Stomach (tissue), 9 donors: ENCODE measurements around the gene ZNF512. TPM values are rescaled to one million over a fixed set of nuclear protein-coding genes. Genes with fewer than 3 reads are reported as not detected.
"Not testable (repeated sequence)": the region's sequence is repeated elsewhere in the genome, so short reads cannot be mapped to it uniquely, and the experiment has no call there.

ENCODE experiments used
- DNase-seq, 2 donors: peaks; one replicate each; pipeline versions ENCODE4 v3.0.0 to v3.0.0-alpha.2; 2013 to 2019
- H3K27ac ChIP-seq, 5 donors: fragments of 200-600 bp in 4 of 5; sonication (generic) in 4 of 5; one replicate each; pipeline ENCODE4 v1.5.1; 2013 to 2019; ENCODE audit warnings: mild to moderate bottlenecking in 1 of 5, moderate library complexity in 1 of 5
- H3K27me3 ChIP-seq, 3 donors: fragments of 200-600 bp; sonication (generic); one replicate each; pipeline ENCODE4 v1.5.1; 2017 to 2019; ENCODE audit warnings: mixed run types in 1 of 3
- H3K36me3 ChIP-seq, 4 donors: fragments of 200-600 bp; sonication (generic); 1 replicate in 3 of 4; 2 replicates in 1 of 4; pipeline ENCODE4 v1.5.1; 2016 to 2019
- H3K4me1 ChIP-seq, 4 donors: fragments of 200-600 bp; sonication (generic); one replicate each; pipeline ENCODE4 v1.5.1; 2016 to 2019
- H3K4me3 ChIP-seq, 4 donors: fragments of 200-600 bp; sonication (generic) in 3 of 4; one replicate each; pipeline ENCODE4 v1.5.1; 2016 to 2019; ENCODE audit warnings: mild to moderate bottlenecking in 1 of 4
- H3K9me3 ChIP-seq, 4 donors: fragments of 200-600 bp; sonication (generic); one replicate each; pipeline ENCODE4 v1.5.1; 2016 to 2019
- EP300 ChIP-seq: sonication (generic); formaldehyde crosslinking; IDR thresholded peaks from one replicate; pipeline ENCODE4 v1.6.1; 2017; ENCODE audit warnings: antibody characterized with exemption
- POLR2A ChIP-seq, 4 donors: fragments of 450-650 bp; IDR thresholded peaks; one replicate each; pipeline ENCODE4 v1.6.1; 2016; ENCODE audit warnings: antibody characterized with exemption in 4 of 4, control low read depth in 2 of 4, mild to moderate bottlenecking in 1 of 4, moderate library complexity in 1 of 4
- POLR2AphosphoS5 ChIP-seq, 3 donors: sonication (generic); formaldehyde crosslinking; IDR thresholded peaks; one replicate each; pipeline ENCODE4 v1.6.1; 2016; ENCODE audit warnings: antibody characterized with exemption in 3 of 3
- WGBS, 5 donors: extraction: QIAGEN DNeasy Blood & Tissue Kit in 3 of 5; methylation state at CpG; one replicate each; pipeline versions ENCODE4 v1.1.5 to v1.1.7; 2013 to 2018; 5-methylcytosine and 5-hydroxymethylcytosine counted together
- intact Hi-C: fragments of 100-400 bp; cut with DNase I; formaldehyde crosslinking; loops from one replicate; pipeline ENCODE4 v1.15.1; 2023; ENCODE audit warnings: low total_unique reads
- polyA plus RNA-seq, 3 donors: library from polyadenylated mRNA; stranded (reverse); fragments of 200-250 nt; gene quantifications; one replicate each; pipeline ENCODE4 v1.2.3, GENCODE V29; 2013
- total RNA-seq, 5 donors: library from RNA; depleted of rRNA; stranded (reverse); fragments of >200 nt; gene quantifications; one replicate each; pipeline versions ENCODE4 v1.1.0 to v1.2.3, GENCODE V29; 2014 to 2016
- TF ChIP-seq, protein P1 (sequence below), 7 experiments: fragments of 450-650 bp in 4 of 7; fragments of 200-600 bp in 3 of 7; sonication (generic) in 3 of 7; IDR thresholded peaks; one replicate each; pipeline ENCODE4 v1.5.1; 2016 to 2019; ENCODE audit warnings: antibody characterized with exemption in 7 of 7, control low read depth in 2 of 7, mild to moderate bottlenecking in 1 of 7
- donor health status: healthy with polysubstance abuse.
- donor health status: Bipolar disorder and iron deficiency.
- donor health status: healthy.

Gene ZNF512
- total and polyA plus RNA-seq, 8 donors = 6.4 to 35.8 (median 10.8) TPM

DNA sequence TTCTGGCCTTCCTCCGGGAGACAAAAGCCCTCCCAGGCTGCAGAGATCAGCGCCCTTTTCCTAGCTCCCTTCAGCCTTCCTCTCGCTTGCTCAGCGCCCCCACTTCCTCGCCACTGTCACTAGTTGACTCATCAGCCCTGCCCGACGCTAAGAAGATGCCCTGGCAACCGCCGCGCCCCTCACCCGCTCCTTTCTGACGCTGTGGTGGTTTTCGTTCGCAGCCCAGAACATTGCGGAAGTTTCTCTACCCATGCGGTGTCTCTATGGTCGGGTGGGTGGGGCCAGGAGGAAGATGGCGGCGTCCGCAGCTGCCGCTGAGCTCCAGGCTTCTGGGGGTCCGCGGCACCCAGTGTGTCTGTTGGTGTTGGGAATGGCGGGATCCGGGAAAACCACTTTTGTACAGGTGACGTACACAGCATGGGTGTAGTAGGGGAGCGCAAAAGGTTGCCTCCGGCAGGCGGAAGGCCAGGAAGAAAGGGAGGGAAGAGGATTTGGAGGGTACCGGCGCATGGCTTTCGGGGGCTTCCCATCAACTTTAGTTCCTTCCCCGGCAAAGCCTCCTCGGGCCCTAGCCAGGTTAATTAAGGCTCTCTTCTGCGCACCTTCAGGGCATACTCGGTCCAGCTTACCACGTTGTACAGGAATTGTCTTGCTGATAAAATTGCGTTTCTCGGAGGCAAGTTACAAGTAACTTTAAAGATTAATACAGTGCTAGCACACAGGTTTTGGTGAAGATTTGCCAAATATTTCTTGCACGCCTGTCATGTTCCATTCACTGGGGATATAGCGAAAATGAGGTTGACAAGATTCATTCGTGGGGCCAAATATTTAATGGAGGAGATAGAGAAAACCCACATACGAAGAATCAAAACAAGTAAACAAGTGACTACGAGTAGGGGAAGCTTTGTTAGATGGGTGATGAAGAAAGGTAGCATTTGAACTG lies 46.2 kb downstream of the ZNF512 start, which contains the start of the genes CCDC121 and GPN1:
Gene CCDC121, minus strand, starts transcription at position 246 of the 943 bp plus-strand sequence. CDS start 1,213 bp downstream, outside the sequence.
Gene GPN1, plus strand, starts transcription at position 284 of the 943 bp plus-strand sequence. Its CDS starts 9 bp downstream, at position 293.
- no peak for TF ChIP-seq EP300
- TF ChIP-seq, protein P1, sequence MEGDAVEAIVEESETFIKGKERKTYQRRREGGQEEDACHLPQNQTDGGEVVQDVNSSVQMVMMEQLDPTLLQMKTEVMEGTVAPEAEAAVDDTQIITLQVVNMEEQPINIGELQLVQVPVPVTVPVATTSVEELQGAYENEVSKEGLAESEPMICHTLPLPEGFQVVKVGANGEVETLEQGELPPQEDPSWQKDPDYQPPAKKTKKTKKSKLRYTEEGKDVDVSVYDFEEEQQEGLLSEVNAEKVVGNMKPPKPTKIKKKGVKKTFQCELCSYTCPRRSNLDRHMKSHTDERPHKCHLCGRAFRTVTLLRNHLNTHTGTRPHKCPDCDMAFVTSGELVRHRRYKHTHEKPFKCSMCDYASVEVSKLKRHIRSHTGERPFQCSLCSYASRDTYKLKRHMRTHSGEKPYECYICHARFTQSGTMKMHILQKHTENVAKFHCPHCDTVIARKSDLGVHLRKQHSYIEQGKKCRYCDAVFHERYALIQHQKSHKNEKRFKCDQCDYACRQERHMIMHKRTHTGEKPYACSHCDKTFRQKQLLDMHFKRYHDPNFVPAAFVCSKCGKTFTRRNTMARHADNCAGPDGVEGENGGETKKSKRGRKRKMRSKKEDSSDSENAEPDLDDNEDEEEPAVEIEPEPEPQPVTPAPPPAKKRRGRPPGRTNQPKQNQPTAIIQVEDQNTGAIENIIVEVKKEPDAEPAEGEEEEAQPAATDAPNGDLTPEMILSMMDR (IDR thresholded peaks at IDR 0.05) = no peak
- TF ChIP-seq POLR2AphosphoS5 (IDR thresholded peaks at IDR 0.05) = peak in 2 of 3 donors; percentile 71 to 83
- Histone ChIP-seq H3K27me3 (no peaks in the 10 kb centered on the region), H3K27ac (peak within 1 kb of the TSS; percentile 44 to 84 (median 78)), H3K36me3 (peaks cover 10 to 47% (median 46%) of the 10 kb centered on the region in 4 donors), H3K4me3 (peak within 1 kb of the TSS; percentile 71 to 98 (median 84)), H3K4me1 (peaks cover 15 to 44% (median 31%) of the 10 kb centered on the region in 4 donors), H3K9me3 (no peaks in the 10 kb centered on the region)
- peak; percentile 81 to 96 for DNase-seq
- intact Hi-C loops = no loop called here
- 0 to 1% (median 0%) methylated on average over 40 to 44 of the region's 44 CpGs for WGBS, 5 donors

DNA sequence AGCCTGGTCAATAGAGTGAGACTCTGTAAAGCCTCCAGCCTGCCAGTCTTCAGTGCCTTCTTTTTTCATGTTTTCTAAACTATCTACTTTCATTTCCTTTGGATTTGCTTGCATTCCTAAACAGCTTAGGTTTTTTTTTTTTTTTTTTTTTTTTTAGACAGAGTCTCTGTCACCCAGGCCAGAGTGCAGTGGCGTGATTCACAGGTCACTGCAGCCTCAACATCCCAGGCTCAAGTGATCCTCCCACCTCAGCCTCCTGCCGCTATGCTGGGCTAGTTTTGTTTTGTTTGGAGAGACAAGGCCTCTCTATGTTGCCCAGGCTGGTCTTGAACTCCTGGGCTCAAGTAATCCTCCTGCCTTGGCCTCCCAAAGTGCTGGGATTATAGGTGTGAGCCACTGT lies 47.4 kb downstream of the ZNF512 start:
- Histone ChIP-seq H3K36me3 (peaks cover 20 to 50% (median 50%) of the 10 kb centered on the region in 4 donors), H3K4me1 (peaks cover 15 to 44% (median 31%) of the 10 kb centered on the region in 4 donors)
- H3K27me3 ChIP-seq, H3K4me3 ChIP-seq, H3K27ac ChIP-seq, intact Hi-C loops, H3K9me3 ChIP-seq, DNase-seq: not testable (repeated sequence)
- WGBS, 5 donors = 96 to 100% (median 97%) methylated on average over 2 of the region's 2 CpGs

DNA sequence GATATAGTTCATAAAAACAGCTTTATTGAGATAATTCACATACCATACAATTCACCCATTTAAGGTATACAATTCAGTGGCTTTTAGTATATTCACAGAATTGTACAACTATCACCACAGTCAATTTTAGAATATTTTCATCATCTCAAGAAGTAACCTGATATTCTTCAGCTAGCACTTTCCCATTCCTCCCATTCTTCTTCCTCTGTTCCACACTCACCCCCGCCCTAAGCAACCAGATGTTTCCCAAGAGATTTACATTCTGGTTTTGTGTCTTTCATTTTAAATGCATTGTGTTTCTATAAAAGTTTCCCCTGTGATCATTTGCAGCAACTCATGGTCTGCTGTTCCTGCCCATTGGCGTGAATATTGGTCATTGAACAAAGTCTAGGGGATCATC lies 51.4 kb downstream of the ZNF512 start:
- Histone ChIP-seq H3K36me3 (peaks cover 46 to 90% (median 90%) of the 10 kb centered on the region in 4 donors), H3K4me3 (no peak overlapping the region), H3K9me3 (no peaks in the 10 kb centered on the region), H3K4me1 (peaks cover 8 to 24% (median 19%) of the 10 kb centered on the region in 4 donors), H3K27ac (no peak overlapping the region), H3K27me3 (no peaks in the 10 kb centered on the region)
- intact Hi-C loops = no loop called here
- TF ChIP-seq POLR2A (IDR thresholded peaks at IDR 0.05) = no peak
- TF ChIP-seq, protein P1 (IDR thresholded peaks at IDR 0.05) = no peak
- TF ChIP-seq POLR2AphosphoS5 (IDR thresholded peaks at IDR 0.05) = no peak
- no peak for TF ChIP-seq EP300
- DNase-seq = no peak
- 91 to 97% (median 95%) methylated on average over 2 of the region's 2 CpGs for WGBS, 5 donors

DNA sequence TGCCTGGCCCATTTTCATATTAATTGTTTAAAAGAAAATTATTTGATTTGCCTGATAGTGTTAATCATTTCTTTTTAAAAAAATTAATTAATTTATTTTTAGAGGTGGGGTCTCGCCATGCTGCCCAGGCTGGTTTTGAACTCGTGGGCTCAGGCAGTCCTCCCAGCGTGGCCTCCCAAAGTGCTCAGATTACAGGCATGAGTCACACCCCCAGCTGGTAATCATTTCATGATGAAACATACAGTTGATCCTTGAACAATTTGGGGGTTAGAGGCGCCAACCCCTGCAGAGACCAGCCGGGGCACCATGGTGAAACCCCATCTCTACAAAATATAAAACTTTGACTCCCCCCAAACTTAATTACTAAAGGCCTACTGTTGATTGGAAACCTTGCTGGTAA lies 53.9 kb downstream of the ZNF512 start:
- H3K4me1 ChIP-seq = no peaks in the 10 kb centered on the region
- H3K9me3 ChIP-seq = no peaks in the 10 kb centered on the region
- no peaks in the 10 kb centered on the region for H3K27me3 ChIP-seq
- no peak overlapping the region for H3K4me3 ChIP-seq
- no peak for DNase-seq
- TF ChIP-seq POLR2A (IDR thresholded peaks at IDR 0.05) (no peak), EP300 (no peak), POLR2AphosphoS5 (IDR thresholded peaks at IDR 0.05) (no peak)
- TF ChIP-seq, protein P1 (IDR thresholded peaks at IDR 0.05) = no peak
- WGBS, 5 donors = 85 to 95% (median 92%) methylated on average over 5 of the region's 5 CpGs
- H3K36me3 ChIP-seq = peaks cover 53 to 100% (median 100%) of the 10 kb centered on the region in 4 donors
- intact Hi-C loops = no loop called here
- no peak overlapping the region for H3K27ac ChIP-seq
